ENCODE data around the gene ELMO1. TPM values are rescaled to one million over a fixed set of nuclear protein-coding genes. Genes with fewer than 3 reads are reported as not detected.

Gene ELMO1
- total and polyA plus RNA-seq, 12 donors, result 7.5 to 46.8 (median 14.9) TPM

DNA sequence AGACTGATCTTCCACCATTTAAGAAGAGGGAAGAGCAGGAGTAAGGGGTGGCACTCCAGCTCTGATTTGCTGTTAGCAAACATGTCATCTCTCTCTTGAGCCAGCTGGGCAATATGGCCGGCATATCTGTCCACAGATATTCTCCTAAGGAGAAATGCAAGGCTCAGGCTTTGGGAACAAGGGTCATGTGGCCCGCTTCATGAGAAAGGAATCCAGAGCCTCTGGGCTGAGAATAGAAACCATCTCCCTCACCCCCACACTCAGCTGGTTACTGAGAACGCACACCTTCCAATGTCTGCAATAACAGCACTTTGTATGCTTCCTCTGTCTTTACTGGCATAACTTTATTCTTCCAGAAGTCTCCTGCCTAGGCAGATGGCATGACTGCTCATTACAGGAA lies 171.2 kb downstream of the ELMO1 start:
- no peak for TF ChIP-seq POLR2A (IDR thresholded peaks at IDR 0.05)
- TF ChIP-seq, protein P1, sequence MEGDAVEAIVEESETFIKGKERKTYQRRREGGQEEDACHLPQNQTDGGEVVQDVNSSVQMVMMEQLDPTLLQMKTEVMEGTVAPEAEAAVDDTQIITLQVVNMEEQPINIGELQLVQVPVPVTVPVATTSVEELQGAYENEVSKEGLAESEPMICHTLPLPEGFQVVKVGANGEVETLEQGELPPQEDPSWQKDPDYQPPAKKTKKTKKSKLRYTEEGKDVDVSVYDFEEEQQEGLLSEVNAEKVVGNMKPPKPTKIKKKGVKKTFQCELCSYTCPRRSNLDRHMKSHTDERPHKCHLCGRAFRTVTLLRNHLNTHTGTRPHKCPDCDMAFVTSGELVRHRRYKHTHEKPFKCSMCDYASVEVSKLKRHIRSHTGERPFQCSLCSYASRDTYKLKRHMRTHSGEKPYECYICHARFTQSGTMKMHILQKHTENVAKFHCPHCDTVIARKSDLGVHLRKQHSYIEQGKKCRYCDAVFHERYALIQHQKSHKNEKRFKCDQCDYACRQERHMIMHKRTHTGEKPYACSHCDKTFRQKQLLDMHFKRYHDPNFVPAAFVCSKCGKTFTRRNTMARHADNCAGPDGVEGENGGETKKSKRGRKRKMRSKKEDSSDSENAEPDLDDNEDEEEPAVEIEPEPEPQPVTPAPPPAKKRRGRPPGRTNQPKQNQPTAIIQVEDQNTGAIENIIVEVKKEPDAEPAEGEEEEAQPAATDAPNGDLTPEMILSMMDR (IDR thresholded peaks at IDR 0.05), result no peak
- Histone ChIP-seq H3K9me3 (replicated peaks in 1 of 3) (no peaks in the 10 kb centered on the region), H3K4me1 (replicated peaks in 1 of 2) (no peaks in the 10 kb centered on the region), H3K4me3 (no peak overlapping the region), H3K27ac (no peak overlapping the region), H3K36me3 (replicated peaks in 1 of 2) (no peaks in the 10 kb centered on the region), H3K27me3 (no peaks in the 10 kb centered on the region)
- WGBS, 4 donors, result 92 to 97% (median 96%) methylated on average over 3 of the region's 3 CpGs
- DNase-seq, result no peak
- intact Hi-C loops (cut with DNase I), result no loop called here

DNA sequence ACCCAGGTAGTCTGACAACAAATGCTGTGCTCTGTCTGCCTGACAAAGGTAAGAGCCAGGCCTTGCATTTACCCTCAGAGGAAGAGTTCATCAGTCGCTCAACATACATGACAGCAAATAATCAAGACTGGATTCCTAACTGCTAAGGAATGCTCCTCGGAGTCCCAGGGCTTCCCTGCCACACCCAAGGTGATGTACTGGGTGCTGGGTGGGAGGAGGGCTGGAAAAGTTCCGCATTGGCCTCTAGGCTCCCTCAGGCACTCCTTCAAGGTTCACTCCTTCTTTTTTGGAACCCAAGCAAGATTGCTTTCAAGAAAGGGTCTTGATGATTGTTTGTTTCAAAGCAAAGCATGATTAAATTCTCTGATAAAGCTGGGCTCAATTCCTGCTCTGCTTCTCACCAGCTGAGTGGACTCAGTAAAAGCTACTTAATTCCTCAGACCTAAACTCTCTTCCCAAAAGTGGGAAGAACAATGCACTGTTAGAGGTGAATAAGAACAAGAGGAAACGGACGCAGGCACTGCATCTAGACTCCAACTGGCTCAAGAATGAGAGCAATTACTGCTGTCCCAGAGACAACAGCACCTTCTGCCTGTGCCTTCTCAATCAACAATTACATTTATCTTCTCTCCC lies 173.5 kb downstream of the ELMO1 start:
- Histone ChIP-seq H3K4me1 (replicated peaks in 1 of 2) (no peaks in the 10 kb centered on the region), H3K9me3 (replicated peaks in 1 of 3) (no peaks in the 10 kb centered on the region), H3K27ac (no peak overlapping the region), H3K4me3 (no peak overlapping the region), H3K27me3 (no peaks in the 10 kb centered on the region), H3K36me3 (replicated peaks in 1 of 2) (no peaks in the 10 kb centered on the region)
- 69 to 86% (median 78%) methylated on average over 4 to 5 of the region's 5 CpGs for WGBS, 4 donors
- DNase-seq, result no peak
- TF ChIP-seq, protein P1 (IDR thresholded peaks at IDR 0.05), result no peak
- no peak for TF ChIP-seq POLR2A (IDR thresholded peaks at IDR 0.05)
- intact Hi-C loops (cut with DNase I), result no loop called here

DNA sequence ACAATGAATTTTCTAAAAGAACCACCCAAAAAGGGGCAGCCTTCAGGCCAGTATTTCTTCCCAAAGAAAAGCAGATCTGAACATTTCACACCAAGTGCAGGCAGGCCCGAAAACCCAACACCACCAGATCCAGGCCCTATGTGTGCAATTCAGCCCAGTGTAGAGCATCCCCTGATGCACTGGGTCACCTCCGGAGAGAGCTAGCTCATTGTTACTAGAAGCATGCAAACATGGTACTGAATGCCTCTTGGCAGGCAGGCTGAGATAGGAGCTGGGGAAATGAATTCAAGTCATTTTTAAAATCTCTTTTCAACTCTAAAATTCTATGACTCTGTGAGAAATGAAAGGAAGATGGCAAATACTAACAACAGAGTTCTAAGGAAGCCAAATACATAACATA lies 174.8 kb downstream of the ELMO1 start:
- no peaks in the 10 kb centered on the region for H3K9me3 ChIP-seq (replicated peaks in 1 of 3)
- H3K27ac ChIP-seq, result no peak overlapping the region
- 79 to 97% (median 89%) methylated on average over 2 of the region's 2 CpGs for WGBS, 4 donors
- H3K4me3 ChIP-seq, result no peak overlapping the region
- H3K27me3 ChIP-seq, result no peaks in the 10 kb centered on the region
- no peaks in the 10 kb centered on the region for H3K4me1 ChIP-seq (replicated peaks in 1 of 2)
- TF ChIP-seq, protein P1 (IDR thresholded peaks at IDR 0.05), result no peak
- TF ChIP-seq POLR2A (IDR thresholded peaks at IDR 0.05), result no peak
- intact Hi-C loops (cut with DNase I), result no loop called here
- no peaks in the 10 kb centered on the region for H3K36me3 ChIP-seq (replicated peaks in 1 of 2)
- no peak for DNase-seq

DNA sequence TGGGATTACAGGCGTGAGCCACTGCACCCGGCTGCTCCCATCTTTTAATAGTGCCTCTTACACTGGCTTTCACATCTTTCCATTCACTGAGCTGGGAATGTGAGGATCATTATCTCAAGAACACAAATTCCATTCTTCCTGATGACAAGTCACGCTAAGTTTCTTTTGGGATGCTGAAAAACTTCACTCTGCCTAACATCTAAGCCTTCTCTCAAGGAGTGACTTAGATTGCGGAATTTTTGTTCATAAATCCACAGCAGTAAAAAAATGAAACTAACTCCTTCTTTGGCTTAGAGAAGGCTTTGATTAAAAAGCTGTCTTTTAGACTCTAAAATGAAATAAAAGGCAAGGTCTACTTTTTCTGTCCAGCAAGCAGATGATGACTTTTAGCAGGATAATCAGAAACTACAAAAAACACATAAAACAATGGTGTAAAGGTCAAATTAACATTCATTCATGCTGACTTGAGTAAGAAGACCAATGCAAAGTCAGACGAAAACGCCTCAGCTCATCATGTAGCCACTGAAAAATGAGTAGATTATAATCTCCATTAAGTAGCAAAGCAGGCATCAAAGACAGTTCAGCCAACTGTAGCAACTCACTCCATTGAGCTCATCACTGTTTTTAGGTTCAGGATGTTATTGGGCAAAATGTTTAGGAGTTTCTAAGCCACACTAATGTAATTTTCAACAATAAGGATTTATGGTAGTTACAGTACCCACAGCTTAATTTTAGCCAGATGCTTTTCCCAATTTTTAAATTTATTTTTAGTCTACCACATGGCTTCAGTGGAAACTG lies 178.8 kb downstream of the ELMO1 start:
- H3K9me3 ChIP-seq (replicated peaks in 1 of 3), result no peaks in the 10 kb centered on the region
- no peak overlapping the region for H3K4me3 ChIP-seq
- no peak overlapping the region for H3K27ac ChIP-seq
- DNase-seq, result no peak
- no peaks in the 10 kb centered on the region for H3K4me1 ChIP-seq (replicated peaks in 1 of 2)
- intact Hi-C loops (cut with DNase I), result no loop called here
- TF ChIP-seq, protein P1 (IDR thresholded peaks at IDR 0.05), result no peak
- TF ChIP-seq POLR2A (IDR thresholded peaks at IDR 0.05), result no peak
- WGBS, 4 donors, result 78 to 91% (median 84%) methylated on average over 6 of the region's 6 CpGs
- H3K27me3 ChIP-seq, result no peaks in the 10 kb centered on the region
- no peaks in the 10 kb centered on the region for H3K36me3 ChIP-seq (replicated peaks in 1 of 2)

Data from adrenal gland (tissue), 12 donors.